GM12878 (cell line): ENCODE measurements around the gene TUBB4B. TPM values are rescaled to one million over a fixed set of nuclear protein-coding genes. Genes with fewer than 3 reads are reported as not detected.

ENCODE experiments used
- ATAC-seq: fragments of 200-7000 bp; cut with Tn5 transposase; 3 replicates; pipeline ENCODE4 v1.9.1; 2020; ENCODE audit warnings: mild to moderate bottlenecking, moderate library complexity
- BruUV-seq: library from RNA; stranded (reverse); fragments of 400-500 nt; replicated peaks from 2 replicates; lab custom pipeline; 2021; lab: Mats Ljungman, UMichigan
- CTCF ChIA-PET: fragments of 300-600 bp; sonication (Branson Sonifier 250); formaldehyde crosslinking; extraction: SDS; loops from one replicate; lab custom pipeline; 2021; ENCODE audit warnings: inconsistent platforms; lab: Yijun Ruan, JAX
- POLR2A ChIA-PET: fragments of 350-600 bp; formaldehyde crosslinking; extraction: SDS; loops from one replicate; lab custom pipeline; 2021; ENCODE audit warnings: inconsistent platforms; lab: Charles Lee
- RAD21 ChIA-PET: fragments of 300-600 bp; sonication (Branson Sonifier 250); formaldehyde crosslinking; loops from one replicate; lab custom pipeline; 2023; ENCODE audit warnings: antibody characterized with exemption; ENCODE audit not compliant: unreplicated experiment; lab: Charles Lee
- SMC1A ChIA-PET: fragments of 300-600 bp; sonication (Branson Sonifier 250); formaldehyde crosslinking; loops from one replicate; lab custom pipeline; 2023; ENCODE audit not compliant: unreplicated experiment, uncharacterized antibody; lab: Charles Lee
- DNase-seq: peaks from one replicate; pipeline ENCODE4 v3.0.0-alpha.2; 2011; ENCODE audit warnings: low read depth, low spot score
- FAIRE-seq: peaks from 3 replicates; lab custom pipeline; 2011; peaks lifted over from hg19 to GRCh38; lab: Jason Lieb, UNC
- H2AFZ ChIP-seq: 2 replicates; pipeline ENCODE4 v1.6.0; 2011; ENCODE audit warnings: low read depth, low read length, control low read depth; ENCODE audit not compliant: control insufficient read depth
- H3K27ac ChIP-seq: 2 replicates; pipeline ENCODE4 v1.5.1; 2011; ENCODE audit warnings: control low read depth; ENCODE audit not compliant: control insufficient read depth, insufficient read depth
- H3K27me3 ChIP-seq, 2 experiments: replicated peaks in 1 of 2; 2 replicates each; pipeline versions ENCODE4 v1.6.0 to v1.6.1; 2011; ENCODE audit warnings: low read length in 1 of 2; ENCODE audit not compliant: control insufficient read depth in 2 of 2, insufficient read depth in 2 of 2
- H3K36me3 ChIP-seq, 2 experiments: 2 replicates each; pipeline ENCODE4 v1.5.1; 2011; ENCODE audit warnings: low read length in 1 of 2; ENCODE audit not compliant: control insufficient read depth in 2 of 2, insufficient read depth in 2 of 2
- H3K4me1 ChIP-seq: 2 replicates; pipeline ENCODE4 v1.6.1; 2011; ENCODE audit warnings: mild to moderate bottlenecking, low read length, moderate library complexity, mixed read lengths; ENCODE audit not compliant: control insufficient read depth, insufficient read depth
- H3K4me2 ChIP-seq: 2 replicates; pipeline ENCODE4 v1.6.0; 2011; ENCODE audit warnings: control low read depth; ENCODE audit not compliant: control insufficient read depth, insufficient read depth
- H3K4me3 ChIP-seq: fragments of 200-600 bp; sonication (generic); 2 replicates; pipeline ENCODE4 v1.5.1; 2016
- H3K79me2 ChIP-seq: 2 replicates; pipeline ENCODE4 v1.6.0; 2011; ENCODE audit warnings: low read length; ENCODE audit not compliant: control insufficient read depth, insufficient read depth
- H3K9ac ChIP-seq: 2 replicates; pipeline ENCODE4 v1.8.0; 2011; ENCODE audit warnings: low read length, control low read depth, mixed read lengths; ENCODE audit not compliant: control insufficient read depth, insufficient read depth
- H3K9me3 ChIP-seq: replicated peaks from 3 replicates; pipeline ENCODE4 v1.5.1; 2011; ENCODE audit warnings: mild to moderate bottlenecking, low read length; ENCODE audit not compliant: control insufficient read depth, insufficient read depth
- H4K20me1 ChIP-seq: 2 replicates; pipeline ENCODE4 v1.6.0; 2011; ENCODE audit not compliant: control insufficient read depth, insufficient read depth
- BACH1 ChIP-seq: fragments of 450-650 bp; IDR thresholded peaks from 2 replicates; pipeline ENCODE4 v1.6.1; 2017; ENCODE audit warnings: mild to moderate bottlenecking, borderline replicate concordance
- CTCF ChIP-seq, 3 experiments: IDR thresholded peaks in 2 of 3; conservative IDR thresholded peaks in 1 of 3; 2 replicates each; pipeline ENCODE4 v1.5.1; 2011; ENCODE audit warnings: low read depth in 3 of 3, low read length in 3 of 3, mild to moderate bottlenecking in 3 of 3, control low read depth in 2 of 3, moderate library complexity in 2 of 3, inconsistent platforms in 1 of 3, mixed read lengths in 1 of 3; ENCODE audit not compliant: control insufficient read depth in 2 of 3, insufficient read depth in 1 of 3; ENCODE audit errors: extremely low read depth in 1 of 3
- DPF2 ChIP-seq: fragments of 450-650 bp; IDR thresholded peaks from 2 replicates; pipeline ENCODE4 v1.6.1; 2017; ENCODE audit warnings: mild to moderate bottlenecking
- EP300 ChIP-seq, 2 experiments: fragments of 150-350 bp in 1 of 2; IDR thresholded peaks; 2 replicates each; pipeline ENCODE4 v1.6.1; 2011 to 2012; ENCODE audit warnings: low read depth in 2 of 2, low read length in 2 of 2, borderline replicate concordance in 1 of 2, improper control_type of control experiment in 1 of 2, inconsistent platforms in 1 of 2; ENCODE audit not compliant: control insufficient read depth in 1 of 2
- GABPA ChIP-seq: IDR thresholded peaks from 2 replicates; pipeline ENCODE4 v1.6.1; 2014; ENCODE audit warnings: antibody characterized with exemption, low read depth, mild to moderate bottlenecking, inconsistent platforms
- JUND ChIP-seq: IDR thresholded peaks from 2 replicates; pipeline ENCODE4 v1.6.1; 2012; ENCODE audit warnings: low read depth, mild to moderate bottlenecking, low read length, improper control_type of control experiment, moderate library complexity
- LARP7 ChIP-seq: fragments of 450-650 bp; IDR thresholded peaks from 2 replicates; pipeline ENCODE4 v1.6.1; 2017; ENCODE audit warnings: mild to moderate bottlenecking
- MEF2B ChIP-seq: fragments of 450-650 bp; IDR thresholded peaks from 2 replicates; pipeline ENCODE4 v1.6.1; 2018; ENCODE audit warnings: mild to moderate bottlenecking, moderate library complexity; ENCODE audit not compliant: partially characterized antibody, poor library complexity, severe bottlenecking
- POLR2A ChIP-seq: IDR thresholded peaks from 2 replicates; pipeline ENCODE4 v1.6.1; 2011; ENCODE audit warnings: low read depth, mild to moderate bottlenecking, low read length
- RAD21 ChIP-seq: IDR thresholded peaks from 2 replicates; pipeline ENCODE4 v1.6.1; 2011; ENCODE audit warnings: mild to moderate bottlenecking, low read depth, low read length, moderate library complexity; ENCODE audit not compliant: insufficient read depth
- RELB ChIP-seq: fragments of 450-650 bp; IDR thresholded peaks from 2 replicates; pipeline ENCODE4 v1.6.1; 2017; ENCODE audit warnings: low read depth, mild to moderate bottlenecking, moderate library complexity
- SREBF2 ChIP-seq: IDR thresholded peaks from 2 replicates; pipeline ENCODE4 v1.6.1; 2012; ENCODE audit warnings: mild to moderate bottlenecking, low read length
- ZNF592 ChIP-seq: fragments of 450-650 bp; IDR thresholded peaks from 2 replicates; pipeline ENCODE4 v1.6.1; 2017; ENCODE audit warnings: mild to moderate bottlenecking, moderate library complexity
- ZZZ3 ChIP-seq: IDR thresholded peaks from 2 replicates; pipeline ENCODE4 v1.6.1; 2011; ENCODE audit warnings: low read depth; ENCODE audit not compliant: control insufficient read depth, insufficient read length
- WGBS: methylation state at CpG from one replicate; pipeline ENCODE4 v1.1.6; 2016; ENCODE audit warnings: low lambda C conversion rate; ENCODE audit not compliant: insufficient replicate concordance, insufficient coverage; ENCODE audit errors: missing lambda C conversion rate; 5-methylcytosine and 5-hydroxymethylcytosine counted together
- in situ Hi-C: fragments of 300-500 bp; cut with MboI; formaldehyde crosslinking; loops from 9 replicates; pipeline ENCODE4 v1.14.3; 2018; ENCODE audit warnings: mixed read lengths
- intact Hi-C: fragments of 100-400 bp; cut with micrococcal nuclease; formaldehyde crosslinking; loops from one replicate; pipeline ENCODE4 v1.14.2; 2022; ENCODE audit not compliant: unreplicated experiment
- polyA plus RNA-seq, 11 experiments: library from polyadenylated mRNA; depleted of rRNA in 4 of 11; unstranded in 6 of 11; stranded (reverse) in 5 of 11; fragments of >200 nt; fragmentation: Nextera tagmentation in 4 of 11; fragmentation: Illumina TruSeq in 1 of 11; extraction: Ambion mirVana in 4 of 11; extraction: Trizol in 1 of 11; gene quantifications; 1 replicate in 1 of 11; 2 replicates in 10 of 11; pipeline versions ENCODE4 v1.2.1 to v1.2.3, GENCODE V29; 2011 to 2016; ENCODE audit warnings: inconsistent platforms in 2 of 11, missing spikeins in 2 of 11, low read depth in 1 of 11
- total RNA-seq, 4 experiments: library from RNA; depleted of rRNA in 3 of 4; stranded (reverse); fragments of >200 nt in 3 of 4; fragmentation: Illumina TruSeq in 1 of 4; extraction: Trizol in 1 of 4; gene quantifications; 2 replicates each; pipeline versions ENCODE4 v1.2.1 to v1.2.3, GENCODE V29; 2013 to 2021

Gene TUBB4B
- total and polyA plus RNA-seq, 10 of the 15 experiments (the other 5 are each of a cell fraction or from before 2014, with no cell fraction given), result 23.0 to 532 (median 254) TPM

DNA sequence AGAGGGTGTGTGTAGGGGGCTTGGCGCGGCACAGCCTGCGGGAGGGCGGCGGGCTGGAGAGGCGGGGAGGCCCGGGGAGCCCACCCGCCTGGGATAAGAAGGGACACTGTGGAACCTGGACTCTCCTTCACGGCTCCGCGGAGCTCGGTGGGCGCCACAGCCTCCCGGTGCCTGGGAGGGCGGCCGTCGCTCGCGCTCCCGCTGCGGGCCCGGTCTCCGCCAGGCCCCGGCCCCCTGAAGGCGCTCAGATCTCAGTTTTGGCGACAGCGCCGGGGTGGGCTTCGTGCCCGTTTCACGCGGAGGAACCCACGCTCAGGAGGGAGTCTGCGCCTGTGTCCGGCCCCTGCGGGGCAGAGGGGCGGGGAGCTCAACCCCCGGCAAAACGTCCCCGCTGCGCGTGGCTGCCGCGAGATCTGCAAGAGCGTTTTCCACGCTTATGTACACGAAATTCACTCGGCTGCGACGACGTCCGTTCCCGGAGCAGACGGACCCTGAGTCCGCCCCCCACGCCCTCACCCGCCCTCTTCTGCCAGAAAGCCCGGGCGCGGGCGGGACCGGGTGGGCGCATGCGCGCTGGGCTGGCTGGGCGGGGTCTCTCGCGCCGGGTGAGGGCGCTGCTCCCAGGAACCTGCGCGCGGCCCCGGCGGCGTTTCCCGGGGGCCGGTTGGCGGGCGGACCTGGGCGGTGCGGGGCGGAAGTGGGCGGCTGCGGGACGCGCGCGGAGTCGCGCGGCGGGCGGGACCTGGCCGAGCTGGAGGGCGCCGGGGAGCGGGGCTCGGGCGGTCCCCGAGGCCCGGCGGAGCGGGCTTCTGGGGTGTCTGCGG, 13.7 kb downstream of the TUBB4B start, which contains the start of gene NELFB:
NELFB (plus strand) TSS at position 704 of the 824 bp plus-strand sequence.
- DNase-seq (peak; percentile 46), FAIRE-seq (no peak), ATAC-seq (peak; percentile 83)
- no TSS peak for BruUV-seq
- Histone ChIP-seq H2AFZ (peak within 1 kb of the TSS; percentile 93), H3K27me3 (no peaks in the 10 kb centered on the region), H3K4me2 (peak within 1 kb of the TSS; percentile 99), H3K9ac (peak within 1 kb of the TSS; percentile 74), H3K4me3 (peak within 1 kb of the TSS; percentile 93), H3K36me3 (peaks cover 2 to 8% of the 10 kb centered on the region in 2 experiments; a peak in 3 of 4 replicates), H3K79me2 (peaks cover 18% of the 10 kb centered on the region), H3K9me3 (no peaks in the 10 kb centered on the region), H3K4me1 (peaks cover 14% of the 10 kb centered on the region), H4K20me1 (no peaks in the 10 kb centered on the region), H3K27ac (peak within 1 kb of the TSS; percentile 77)
- WGBS, result 1% methylated on average over 80 of the region's 105 CpGs
- intact Hi-C loops, result no loop called here
- ChIA-PET RAD21 (interaction anchor here (0.5 to 2.2 kb wide), 9 partner anchors 13 to 343 kb away, joined by 3 to 13 read pairs (median 3); partner anchors contain the start of genes TOR4A and TUBB4B), POLR2A (interaction anchor here (0.8 to 6.2 kb wide), 8 partner anchors 12 to 168 kb away, joined by 3 to 112 read pairs (median 6); partner anchors contain the start of genes MAN1B1 and TUBB4B), CTCF (interaction anchor here (0.6 to 1.7 kb wide), 6 partner anchors 10 to 195 kb away, joined by 3 to 7 read pairs (median 4); partner anchors contain the start of gene TUBB4B), SMC1A (no interaction called here)
- in situ Hi-C loops, result no loop called here
- TF ChIP-seq ZNF592 (peak; percentile 67; the same call in 1 of the 2 replicates), DPF2 (peak; percentile 38; the same call in 1 of the 2 replicates), RAD21 (no peak), CTCF (IDR thresholded peaks at IDR 0.05 in 2 of 3, conservative IDR thresholded peaks at IDR 0.05 in 1 of 3; ENCODE audit: control insufficient read depth in 2 of 3, extremely low read depth in 1 of 3, insufficient read depth in 1 of 3, low read depth in 3 of 3, low read length in 3 of 3) (no peak; a peak in 1 of 6 replicates), EP300 (IDR thresholded peaks at IDR 0.05; ENCODE audit: borderline replicate concordance in 1 of 2, control insufficient read depth in 1 of 2, low read depth in 2 of 2, low read length in 2 of 2) (no peak), JUND (0 out of 2 replicates have a peak, but pooled peaks have one; percentile 49), BACH1 (peak; percentile 88), ZZZ3 (no peak), MEF2B (peak; percentile 8), RELB (no peak), SREBF2 (no peak), LARP7 (peak; percentile 95), GABPA (peak; percentile 84), POLR2A (peak; percentile 78)
